HT1080 (cell line): Measurements from ENCODE around the gene RHBDD1. TPM values are rescaled to one million over a fixed set of nuclear protein-coding genes. Genes with fewer than 3 reads are reported as not detected.

Experiments used
- DNase-seq: peaks from one replicate; pipeline ENCODE4 v3.0.0-alpha.2; 2015; ENCODE audit warnings: low read depth
- polyA plus RNA-seq, 2 experiments: library from polyadenylated mRNA; depleted of rRNA; stranded (reverse); fragments of >200 nt; gene quantifications; 2 replicates each; pipeline ENCODE4 v1.2.3, GENCODE V29; 2015
- total RNA-seq: library from RNA; depleted of rRNA; stranded (reverse); fragments of >200 nt; shearing (Covaris generic); gene quantifications from 2 replicates; pipeline ENCODE4 v1.2.3, GENCODE V29; 2014; rRNA removed

The RHBDD1 gene, protein sequence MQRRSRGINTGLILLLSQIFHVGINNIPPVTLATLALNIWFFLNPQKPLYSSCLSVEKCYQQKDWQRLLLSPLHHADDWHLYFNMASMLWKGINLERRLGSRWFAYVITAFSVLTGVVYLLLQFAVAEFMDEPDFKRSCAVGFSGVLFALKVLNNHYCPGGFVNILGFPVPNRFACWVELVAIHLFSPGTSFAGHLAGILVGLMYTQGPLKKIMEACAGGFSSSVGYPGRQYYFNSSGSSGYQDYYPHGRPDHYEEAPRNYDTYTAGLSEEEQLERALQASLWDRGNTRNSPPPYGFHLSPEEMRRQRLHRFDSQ
- 7.7 and 14.0 TPM in 2 replicates for total RNA-seq
- polyA plus RNA-seq (2015; cell fraction: cytosol; rRNA removed): 14.6 and 21.1 TPM in 2 replicates
- 20.5 and 38.8 TPM in 2 replicates for polyA plus RNA-seq (2015; cell fraction: nucleus; rRNA removed)

DNA sequence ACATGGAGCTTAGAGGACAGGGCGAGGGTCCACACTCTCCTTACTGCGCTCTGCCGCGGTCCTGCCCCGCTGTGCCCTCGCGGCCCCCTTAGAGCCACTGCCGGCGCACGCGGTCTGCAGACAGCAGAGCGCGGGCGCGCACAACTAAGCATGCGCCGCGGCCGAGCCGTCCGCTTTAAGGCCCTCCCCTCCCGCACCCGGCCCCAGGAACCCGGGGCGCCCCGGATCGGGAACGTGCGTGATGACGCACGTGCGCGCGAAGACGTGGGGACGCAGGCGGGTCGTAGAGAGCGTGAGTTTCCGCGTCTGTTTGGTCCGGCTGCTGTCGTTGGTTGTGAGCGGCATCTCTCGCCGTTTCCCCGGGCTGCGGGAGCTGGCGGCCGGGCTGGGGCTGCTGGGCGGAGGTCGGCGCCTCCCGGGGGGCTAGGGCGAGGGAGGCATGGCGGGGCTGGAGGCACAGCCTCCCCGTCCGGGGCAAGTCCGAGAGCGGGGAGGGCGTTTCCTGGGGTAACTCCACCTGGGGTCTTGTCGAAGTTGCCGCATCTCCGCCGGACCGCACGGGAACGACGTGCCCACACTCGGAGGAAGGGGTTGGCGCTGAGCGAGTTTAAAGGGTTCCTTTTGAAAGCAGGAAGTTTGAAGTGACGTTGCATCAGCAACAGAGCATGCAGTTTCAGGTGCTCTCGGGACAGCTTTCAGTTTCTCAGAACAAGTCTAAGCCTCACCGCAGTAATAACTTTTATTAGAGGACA, at the start of gene RHBDD1:
Gene RHBDD1 (plus strand): TSS at position 259 of the 752 bp plus-strand sequence. CDS start 28,640 bp downstream, outside the sequence.
- DNase-seq: peak; percentile 85

GRCh38 chr2:226788064-226788463, 47.8 kb upstream of the RHBDD1 start:
- no peak for DNase-seq

- no peak for DNase-seq
Observed at GRCh38 chr2:226788881-226789490, 46.9 kb upstream of the RHBDD1 start.

- no peak for DNase-seq
Observed at GRCh38 chr2:226790011-226790410, 45.8 kb upstream of the RHBDD1 start.

DNA sequence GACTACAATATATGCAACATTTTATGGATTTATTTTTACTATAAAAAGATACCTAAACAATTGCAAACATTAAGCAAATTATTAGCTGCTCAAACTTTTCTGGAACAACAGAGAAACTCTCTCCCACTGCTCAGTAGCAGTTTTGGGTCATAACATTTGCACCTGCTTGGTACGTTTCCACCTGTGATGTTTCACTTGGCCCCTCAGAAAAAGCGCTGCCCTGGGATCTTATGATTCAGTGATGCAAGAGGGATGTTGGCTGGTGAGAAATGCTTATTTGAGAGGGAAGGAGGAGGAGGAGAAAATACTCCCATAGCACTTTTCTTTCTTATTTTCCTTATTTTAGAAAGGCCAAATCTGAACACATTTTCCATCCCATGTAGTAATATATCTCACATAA, 45.4 kb upstream of the RHBDD1 start:
- no peak for DNase-seq

DNA sequence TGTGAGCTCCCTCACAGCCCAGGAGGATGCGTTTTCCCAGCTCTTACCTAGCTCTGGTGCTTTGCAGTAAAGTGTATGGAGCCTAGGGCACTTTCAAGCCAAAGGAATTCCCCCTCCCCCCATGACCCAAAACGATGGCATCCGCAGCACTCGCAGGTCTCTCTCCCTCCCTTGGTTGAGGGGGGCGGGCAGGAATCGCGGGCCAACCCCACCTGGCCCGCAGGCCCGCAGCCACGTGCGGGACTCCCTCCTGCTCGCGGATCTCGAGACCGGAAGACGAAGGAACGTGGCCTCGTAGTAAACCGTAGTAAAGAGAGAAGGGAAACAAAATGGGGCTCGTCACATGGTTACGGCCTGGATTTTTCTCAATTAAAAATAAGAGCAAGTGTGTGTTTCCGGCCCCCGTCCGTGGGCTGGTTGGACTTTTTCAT, 44.8 kb upstream of the RHBDD1 start:
- DNase-seq: no peak

- peak; percentile 75 for DNase-seq
Observed at GRCh38 chr2:226791487-226792081, 44.3 kb upstream of the RHBDD1 start.

DNA sequence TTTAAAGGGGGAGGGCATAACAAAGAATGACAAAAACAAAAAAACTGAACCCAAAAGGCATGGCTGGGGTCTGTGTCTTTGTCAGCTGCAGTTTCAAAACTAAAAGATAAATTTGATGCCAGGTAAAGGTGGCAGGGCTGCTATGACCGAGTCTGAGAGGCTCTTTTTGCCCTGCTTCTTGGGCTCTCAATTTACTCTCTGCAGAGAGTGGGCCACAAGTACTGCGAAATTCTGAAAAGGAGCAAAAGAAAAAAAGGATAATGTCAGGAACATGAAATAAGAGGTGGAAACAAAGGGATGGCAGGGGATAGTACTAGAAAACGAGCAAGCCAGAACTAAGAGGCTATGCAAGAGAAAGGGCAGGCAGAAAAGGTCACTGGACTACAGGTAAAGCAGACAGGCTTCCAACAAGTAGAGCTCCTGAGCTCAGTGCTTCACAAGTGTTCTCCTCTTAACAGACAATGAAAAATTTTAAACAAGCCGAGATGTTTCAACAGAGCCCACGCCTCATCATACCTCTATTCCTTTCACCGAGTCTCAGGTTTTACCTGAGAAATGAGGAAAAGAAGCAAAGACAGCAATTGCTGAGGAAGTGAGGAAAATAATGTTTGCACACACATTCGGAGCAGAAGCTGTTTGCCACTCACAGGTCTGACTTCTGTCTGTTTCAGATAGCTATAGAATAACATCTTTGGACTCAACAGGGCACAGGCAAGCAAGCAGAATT, 43.5 kb upstream of the RHBDD1 start:
- peak; percentile 38 for DNase-seq

GRCh38 chr2:226793646-226794045, 42.2 kb upstream of the RHBDD1 start:
- DNase-seq: no peak

DNA sequence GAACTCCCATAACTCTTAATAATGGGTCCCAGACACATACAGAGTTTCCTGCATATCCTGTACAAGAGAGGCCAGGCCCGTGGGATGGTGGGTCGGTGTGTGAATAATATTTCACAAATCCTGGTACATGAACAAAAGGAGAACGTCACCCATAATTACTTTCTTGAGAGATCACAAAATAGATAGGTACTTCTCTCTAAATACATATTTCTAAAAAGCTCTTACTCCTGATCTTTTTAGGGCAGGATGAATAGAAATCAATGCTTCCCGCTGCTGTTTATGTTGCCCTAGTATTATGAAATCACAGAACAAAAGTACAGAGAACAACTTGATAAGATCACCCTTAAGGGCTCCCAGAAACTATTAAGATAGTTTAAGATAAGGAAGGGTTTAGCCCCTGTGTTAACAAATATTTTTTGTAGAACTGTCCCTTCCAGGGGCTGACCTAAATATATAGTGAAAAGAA, 41.6 kb upstream of the RHBDD1 start:
- DNase-seq: peak; percentile 23

- DNase-seq: peak; percentile 73
Observed at GRCh38 chr2:226794751-226795171, 41.1 kb upstream of the RHBDD1 start.

DNA sequence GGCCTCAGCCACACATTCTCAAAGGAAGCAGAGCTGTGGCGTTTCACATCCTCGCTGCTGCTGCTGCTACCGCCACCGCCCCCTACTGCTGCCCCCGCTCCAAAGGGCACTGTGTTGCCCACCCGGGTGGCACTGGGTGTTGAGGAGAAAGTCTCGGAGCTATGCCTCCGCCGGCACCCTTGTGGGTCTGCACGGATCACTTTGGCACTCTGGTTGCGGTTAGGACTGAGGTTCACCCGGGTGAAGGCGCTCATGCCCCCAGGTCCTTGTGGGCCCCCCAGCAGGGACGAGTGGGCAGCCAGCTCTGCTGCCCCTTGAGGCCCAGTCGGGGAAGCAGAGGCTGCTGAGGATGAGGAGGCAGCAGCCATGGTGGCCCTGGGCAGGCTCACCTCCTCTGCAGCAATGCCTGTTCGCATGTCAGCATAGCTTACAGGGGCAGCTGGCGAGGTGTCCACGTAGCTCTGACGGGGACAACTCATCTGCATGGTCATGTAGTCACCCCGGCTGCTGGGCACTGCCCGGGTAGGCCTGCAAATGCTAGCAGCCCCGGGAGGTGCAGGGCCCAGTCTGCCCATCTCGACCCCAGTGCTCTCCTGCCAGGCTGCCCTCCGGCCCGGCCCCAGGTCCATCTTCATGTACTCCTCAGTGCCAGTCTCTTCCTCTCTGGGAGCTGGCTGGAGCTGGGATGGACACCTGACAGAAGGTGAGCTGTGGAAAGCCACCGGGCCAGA, 40.4 kb upstream of the RHBDD1 start:
- peak; percentile 41 for DNase-seq

GRCh38 chr2:226796012-226796839, 39.6 kb upstream of the RHBDD1 start:
- DNase-seq: peak; percentile 15

DNA sequence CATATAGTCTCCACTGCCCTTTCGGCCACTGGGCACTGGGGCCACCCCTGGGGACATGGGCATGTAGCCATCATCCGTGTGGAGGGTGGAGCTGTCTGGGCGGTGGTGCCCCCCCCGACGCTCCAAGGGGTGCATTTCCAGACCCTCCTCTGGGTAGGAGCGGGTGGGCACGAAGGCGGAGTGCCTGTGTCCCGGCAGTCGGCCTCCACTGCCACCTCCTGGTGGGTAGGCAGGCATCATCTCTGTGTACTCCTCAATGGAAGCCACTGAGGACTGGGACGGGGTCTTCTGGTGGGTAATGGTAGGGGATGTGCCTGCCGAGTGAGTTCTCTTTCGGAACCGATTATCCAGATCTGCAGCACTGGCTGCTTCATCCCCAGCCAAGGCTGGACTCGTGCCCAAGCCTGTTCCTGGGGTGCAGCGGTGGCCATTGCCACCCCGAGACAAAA, 39.0 kb upstream of the RHBDD1 start:
- no peak for DNase-seq

DNA sequence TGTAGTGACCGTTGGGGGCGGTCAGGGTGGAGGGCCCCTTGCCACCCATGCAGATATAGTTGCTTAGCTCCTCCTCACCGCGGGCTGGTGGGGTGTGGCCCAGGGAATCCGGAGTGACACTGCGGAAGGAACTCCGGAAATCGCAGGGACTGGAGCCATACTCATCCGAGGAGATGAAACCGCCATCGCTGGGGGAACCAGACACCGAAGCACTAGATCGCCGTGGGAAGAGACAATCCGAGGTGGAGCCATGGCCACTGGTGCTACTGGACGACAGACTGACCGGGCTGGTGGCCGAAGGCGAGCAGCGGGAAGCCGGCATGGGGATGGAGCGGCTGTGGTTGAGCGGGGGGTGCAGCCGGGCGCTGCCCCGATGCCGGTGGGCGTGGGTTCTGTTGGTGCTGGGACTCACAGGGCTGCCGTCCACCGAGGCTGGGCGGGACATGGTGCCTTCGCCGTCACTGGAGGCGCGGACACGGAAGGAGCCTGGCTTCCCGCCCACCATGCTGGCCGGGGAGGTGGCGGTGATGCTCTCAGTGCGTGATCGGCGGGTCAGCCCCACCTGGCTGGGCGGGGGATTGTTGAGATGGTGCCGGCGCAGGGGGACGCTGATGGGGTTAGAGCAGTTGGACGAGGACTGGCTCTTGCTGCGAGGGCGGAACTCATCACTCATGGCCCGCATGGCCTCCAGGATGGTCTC, 38.4 kb upstream of the RHBDD1 start:
- DNase-seq: peak; percentile 81

DNA sequence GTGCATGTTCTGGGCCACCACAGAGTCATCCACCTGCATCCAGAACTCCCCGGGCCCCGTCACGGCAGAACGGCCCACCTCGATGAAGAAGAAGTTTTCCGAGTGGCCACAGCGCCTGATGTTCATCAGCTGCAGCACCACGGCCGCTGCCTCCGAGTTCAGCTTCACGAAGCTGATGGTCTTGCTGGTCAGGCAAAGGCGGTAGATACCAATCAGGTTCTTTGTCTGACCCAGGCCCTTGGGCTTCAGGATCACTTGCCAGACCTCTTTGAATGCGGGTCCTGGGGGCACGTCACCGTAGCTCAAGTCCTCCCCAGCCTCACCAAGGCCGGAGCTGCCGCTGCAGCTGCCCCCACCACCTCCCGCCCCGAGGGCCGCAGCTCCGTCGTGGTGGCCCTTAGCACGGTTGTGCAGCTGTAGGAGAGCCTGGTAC, 37.8 kb upstream of the RHBDD1 start:
- no peak for DNase-seq

- DNase-seq: peak; percentile 66
Observed at GRCh38 chr2:226798422-226799210, 37.2 kb upstream of the RHBDD1 start.
